HG03045 (cell line): ENCODE results near the gene TBC1D23.
"Not testable (repeated sequence)": the region's sequence is repeated elsewhere in the genome, so short reads cannot be mapped to it uniquely, and the experiment has no call there.

Experiments used
- ATAC-seq: cut with Tn5 transposase; IDR thresholded peaks from one replicate; pipeline ENCODE4 v1.9.1; 2021; ENCODE audit warnings: mild to moderate bottlenecking, moderate library complexity; ENCODE audit not compliant: unreplicated experiment

The TBC1D23 gene

DNA sequence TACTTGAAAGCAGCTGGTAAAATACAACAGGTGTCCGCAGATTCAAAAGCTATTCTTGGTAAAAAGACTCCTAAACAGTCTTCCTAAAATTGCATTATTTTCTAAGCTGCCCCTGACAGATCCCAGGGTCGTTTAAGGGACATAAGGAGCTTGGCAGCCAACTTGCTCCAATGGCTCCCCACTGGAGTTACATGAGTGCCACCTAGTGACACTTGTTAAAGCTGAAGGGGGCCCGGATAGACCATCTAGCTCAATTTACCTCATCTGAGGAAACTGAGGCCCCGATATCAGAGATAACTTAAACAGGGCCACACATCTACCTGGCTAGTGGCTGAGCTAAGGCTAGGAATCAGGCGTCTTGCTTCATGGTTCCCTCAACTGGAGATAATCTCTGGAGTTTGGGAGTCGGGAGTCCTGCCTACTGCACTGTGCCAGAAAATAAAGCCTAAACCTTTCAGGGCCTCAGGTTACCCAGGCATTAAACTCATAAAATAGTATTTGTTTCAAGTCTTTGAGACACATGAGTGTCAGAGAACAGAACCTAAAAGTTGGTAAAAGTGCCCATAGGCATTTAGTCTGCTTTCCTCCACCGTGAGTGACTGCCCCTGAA is 6.5 kb upstream of the TBC1D23 start:
- peak; percentile 77 for ATAC-seq

DNA sequence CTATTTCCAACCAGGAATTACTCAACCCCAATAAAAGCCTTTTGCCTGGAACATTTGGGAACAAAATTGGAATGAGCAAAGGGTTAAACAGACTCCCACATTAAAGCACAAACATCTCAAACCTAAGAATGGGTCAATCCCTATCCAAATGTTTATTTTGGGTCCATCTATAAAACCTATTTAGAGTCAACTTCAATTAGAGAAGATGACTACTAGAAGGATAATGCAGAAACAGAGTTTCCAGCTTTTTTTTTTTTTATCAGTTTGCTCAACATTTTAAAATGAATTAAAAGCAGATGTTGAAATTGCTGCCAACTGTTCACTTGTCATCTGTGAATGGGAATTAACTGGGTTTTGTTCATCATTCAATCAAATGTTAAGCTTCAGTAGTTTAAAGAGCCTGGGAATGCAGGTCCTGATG is 4.1 kb upstream of the TBC1D23 start:
- ATAC-seq: no peak

DNA sequence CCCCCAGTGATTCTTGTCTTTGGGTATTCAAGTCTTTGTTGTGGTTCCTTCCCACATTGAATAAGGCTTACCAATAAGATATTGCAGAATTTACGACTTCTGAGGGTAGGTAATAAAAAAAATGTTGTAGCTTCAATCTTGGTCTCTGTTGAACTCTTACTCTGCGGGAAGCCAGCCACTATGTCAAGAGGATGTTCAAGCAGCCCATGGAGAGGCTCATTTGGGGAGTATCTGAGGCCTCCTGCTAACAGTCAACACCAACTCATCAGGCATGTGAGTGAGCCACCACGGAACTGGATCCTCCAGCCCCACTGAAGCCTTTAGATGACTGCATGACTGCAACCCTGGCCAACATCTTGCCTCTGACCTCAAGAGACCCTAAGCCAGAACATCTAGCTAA is 3.2 kb upstream of the TBC1D23 start:
- no peak for ATAC-seq

DNA sequence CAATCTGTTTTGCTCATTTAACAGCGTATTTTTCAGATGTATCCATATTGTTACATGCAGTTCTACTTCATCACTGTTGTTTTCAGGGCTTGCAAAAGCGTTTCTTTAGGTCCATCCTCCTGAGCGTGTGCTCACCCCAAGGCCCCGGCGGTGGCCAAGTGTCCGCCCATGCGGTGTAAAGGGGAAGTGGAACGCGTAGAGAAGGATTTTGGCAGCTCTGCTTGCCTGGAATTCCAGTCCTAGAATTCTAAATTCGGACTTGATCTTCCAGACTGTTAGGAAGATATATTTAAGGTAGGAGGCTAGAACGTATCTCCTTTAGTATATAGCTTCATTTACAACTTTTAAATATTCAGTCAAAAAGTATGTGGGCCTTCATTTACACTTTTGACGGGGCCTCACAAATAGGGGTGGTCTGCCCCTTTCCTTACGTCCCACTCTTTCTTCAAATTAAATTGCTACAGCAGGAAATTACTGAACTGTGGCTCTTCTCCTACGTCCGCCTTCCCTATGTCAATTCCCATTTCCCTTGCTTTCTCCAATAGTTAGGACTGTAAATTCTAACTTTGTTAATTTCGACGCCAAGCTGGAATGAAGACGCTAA is 609 bp upstream of the TBC1D23 start:
- ATAC-seq: no peak

DNA sequence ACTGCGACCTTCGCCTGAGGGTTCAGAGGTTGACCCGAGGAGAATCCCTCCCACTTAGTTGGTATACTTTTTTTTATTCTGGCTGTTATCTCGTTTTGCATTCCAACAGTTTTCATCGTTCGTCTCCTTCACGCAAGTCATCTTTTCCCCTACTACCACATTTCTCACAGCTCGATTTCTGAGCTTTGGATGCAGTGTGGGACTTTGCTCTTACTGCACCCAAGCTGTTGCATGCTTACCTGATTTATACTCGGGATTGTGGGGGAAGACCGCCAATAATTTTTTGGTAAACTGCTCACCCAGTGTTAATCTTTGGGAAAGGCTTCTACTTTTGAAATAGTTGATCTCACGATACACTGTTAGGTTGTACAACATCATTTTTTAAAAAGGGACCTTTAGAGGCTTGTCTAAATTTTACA is 702 bp downstream of the TBC1D23 start:
- no peak for ATAC-seq

DNA sequence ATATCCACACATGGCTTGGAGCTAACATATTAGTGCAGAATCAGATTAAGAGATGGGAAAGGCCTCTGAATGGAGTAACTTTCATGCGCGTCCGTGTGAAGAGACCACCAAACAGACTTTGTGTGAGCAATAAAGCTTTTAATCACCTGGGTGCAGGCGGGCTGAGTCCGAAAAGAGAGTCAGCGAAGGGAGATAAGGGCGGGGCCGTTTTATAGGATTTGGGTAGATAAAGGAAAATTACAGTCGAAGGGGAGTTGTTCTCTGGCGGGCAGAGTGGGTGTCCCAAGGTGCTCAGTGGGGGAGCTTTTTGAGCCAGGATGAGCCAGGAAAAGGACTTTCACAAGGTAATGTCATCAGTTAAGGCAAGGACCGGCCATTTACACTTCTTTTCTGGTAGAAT is 2.1 kb downstream of the TBC1D23 start:
- ATAC-seq: not testable (repeated sequence)

DNA sequence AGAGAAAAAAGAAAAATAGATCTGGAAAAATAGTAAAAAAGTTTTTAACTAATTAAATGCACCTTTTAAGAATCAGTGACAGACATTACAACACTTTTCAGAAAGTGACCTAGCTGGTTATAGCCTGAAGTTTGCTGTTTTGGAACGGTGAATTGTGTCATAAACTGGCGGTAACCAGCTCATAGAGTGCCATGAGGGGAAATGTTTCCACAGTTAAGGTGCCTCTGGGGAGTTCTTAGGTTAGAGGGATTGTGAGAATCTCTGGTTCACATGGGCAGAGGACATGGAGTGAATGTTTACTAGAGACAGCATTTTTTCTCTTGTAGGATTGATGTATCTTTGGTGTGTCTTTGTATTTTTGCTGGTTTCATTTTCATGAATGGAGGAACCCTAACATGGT is 2.8 kb downstream of the TBC1D23 start:
- ATAC-seq: no peak

DNA sequence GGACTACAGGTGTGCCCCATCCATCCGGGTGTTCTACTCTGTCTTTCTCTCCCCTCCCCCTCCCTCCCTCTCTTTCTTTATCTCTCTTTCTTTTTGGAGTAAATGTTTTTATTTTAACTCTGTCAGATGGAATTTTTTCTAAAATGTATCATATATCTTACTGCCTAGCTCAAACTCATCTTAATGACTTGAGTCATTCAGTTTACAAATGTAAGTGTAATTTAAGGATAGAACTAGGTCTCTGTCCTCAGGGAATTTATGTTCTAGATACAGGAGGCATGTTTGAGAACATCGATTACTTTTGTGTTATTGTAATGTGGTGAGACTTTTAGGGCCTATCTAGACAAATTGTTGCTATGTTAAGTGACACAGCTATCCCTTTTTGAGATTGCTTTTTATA is 3.5 kb downstream of the TBC1D23 start:
- no peak for ATAC-seq

DNA sequence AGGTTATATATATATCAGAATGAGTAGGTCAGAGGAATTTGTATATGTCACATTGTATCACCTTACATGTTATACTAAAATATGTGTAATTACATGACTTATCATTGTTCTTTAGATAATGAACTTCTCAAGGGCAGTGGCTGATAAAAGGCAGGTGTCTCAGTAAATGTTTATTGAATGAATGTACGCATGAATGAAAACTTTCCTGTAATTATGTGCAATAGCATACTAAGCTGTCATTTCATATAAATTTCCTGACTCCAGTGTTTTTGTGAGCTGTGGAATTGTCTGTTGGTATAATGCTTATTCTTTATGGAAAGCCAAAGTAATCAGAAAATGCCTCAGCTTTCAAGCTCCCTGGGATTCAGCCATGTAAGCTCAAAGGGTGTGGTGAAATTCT is 4.2 kb downstream of the TBC1D23 start:
- ATAC-seq: no peak

DNA sequence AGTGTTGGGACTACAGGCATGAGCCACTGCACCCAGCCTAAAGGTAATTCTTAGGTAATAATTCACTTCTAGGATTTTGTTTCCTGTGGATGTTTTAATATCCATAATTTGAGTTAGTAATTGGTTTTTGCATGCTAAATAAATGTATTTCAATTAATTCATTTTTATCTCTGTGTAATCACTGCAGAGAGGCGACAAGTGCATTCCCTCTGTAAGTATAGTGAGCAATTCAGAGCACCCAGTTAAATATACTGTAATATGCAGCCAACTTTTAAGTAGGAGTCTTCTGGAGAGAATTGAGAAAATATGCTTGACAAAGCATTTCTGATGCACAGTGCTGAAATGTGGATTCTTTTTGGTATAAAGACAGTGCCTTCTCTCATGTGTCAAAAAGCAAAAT is 5.7 kb downstream of the TBC1D23 start:
- no peak for ATAC-seq

DNA sequence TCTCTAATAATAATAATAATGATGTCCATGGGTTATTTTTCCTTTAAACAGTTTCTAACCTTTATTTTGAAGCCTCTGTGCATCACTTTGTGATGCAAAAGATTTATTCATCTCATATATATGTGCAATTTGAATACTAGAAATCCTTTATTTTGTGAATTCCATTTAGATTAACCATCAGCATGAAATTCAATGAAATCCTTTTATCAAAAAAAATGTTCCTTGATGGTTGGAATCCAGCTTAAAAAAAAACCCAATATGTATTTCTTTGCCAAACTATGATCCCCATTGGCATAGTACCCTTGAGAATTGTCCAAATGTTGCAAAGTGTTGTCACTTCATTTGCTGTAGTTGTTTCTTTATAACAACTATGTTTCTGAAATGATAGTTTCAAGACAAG is 7.4 kb downstream of the TBC1D23 start:
- ATAC-seq: no peak

DNA sequence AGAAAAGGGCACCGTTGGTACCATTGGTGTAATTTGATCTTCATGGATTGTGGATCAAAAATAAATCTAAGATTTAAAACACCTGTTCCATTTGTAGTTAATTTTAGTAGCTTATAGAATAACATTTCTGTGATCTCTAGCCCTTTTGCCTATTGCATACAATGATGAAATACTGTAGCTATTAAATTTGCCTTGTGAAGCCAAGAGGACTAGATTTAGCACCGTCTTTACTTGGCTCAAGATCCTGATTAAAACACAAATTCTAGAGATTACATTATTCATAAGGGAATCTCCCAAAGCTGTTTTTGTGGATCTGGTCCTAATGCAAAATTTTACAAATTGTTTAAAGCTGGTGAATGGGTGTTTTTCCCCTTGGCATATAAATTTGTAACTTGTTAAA is 8.2 kb downstream of the TBC1D23 start:
- ATAC-seq: no peak

DNA sequence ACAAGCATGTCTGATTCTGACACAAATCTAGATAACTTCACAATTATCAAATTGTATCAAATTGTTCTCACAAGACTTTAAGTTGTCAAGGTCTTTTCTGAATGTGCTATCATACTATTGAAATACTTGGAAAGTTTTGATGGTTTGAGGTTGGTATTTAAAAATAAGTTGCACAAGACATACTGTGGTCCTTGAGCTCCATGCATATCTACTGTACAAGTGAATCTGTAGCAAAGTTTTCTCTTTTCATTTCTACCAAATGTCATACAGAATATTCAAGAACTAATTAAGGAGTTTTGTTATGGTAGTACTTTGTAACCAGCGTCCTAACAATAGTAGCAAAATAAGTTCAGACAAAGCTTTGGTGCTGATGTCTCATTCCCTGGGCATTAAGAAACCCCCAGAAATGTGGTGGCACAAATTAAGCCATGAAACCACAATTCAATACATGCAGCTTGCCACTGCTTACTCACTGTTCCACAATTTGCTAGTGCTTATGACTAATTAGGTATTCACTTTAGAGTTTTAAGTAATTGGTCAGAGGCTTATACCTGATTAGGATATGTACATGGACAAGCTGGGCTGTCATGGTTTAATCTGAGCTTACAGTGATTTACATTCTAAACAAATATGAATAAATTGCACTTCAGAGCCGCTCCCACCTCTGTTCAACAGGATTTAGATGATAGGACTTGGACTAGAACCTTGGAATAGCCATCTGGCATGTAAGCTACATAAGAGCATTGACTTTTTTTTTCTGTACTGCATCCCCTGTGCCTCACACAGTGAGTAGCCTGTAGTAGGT is 8.8 kb downstream of the TBC1D23 start:
- ATAC-seq: no peak

DNA sequence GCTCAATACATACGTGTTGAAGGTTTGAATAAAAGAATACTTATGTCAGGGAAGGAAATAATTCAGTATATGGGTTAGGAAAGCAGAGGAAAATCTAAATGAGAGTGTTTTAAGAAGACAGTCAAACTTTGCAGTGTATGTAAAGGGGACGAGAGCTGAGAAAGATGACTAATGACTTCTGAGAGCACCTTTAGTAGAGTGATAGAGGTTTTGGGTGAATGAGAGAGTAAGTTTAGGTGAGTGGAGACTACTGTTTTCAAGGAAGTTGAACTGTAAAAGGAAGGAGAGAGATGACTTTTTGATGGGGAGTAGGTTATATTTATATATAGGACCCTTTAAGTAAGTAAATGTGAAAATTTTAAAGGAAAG is 9.4 kb downstream of the TBC1D23 start:
- ATAC-seq: no peak

DNA sequence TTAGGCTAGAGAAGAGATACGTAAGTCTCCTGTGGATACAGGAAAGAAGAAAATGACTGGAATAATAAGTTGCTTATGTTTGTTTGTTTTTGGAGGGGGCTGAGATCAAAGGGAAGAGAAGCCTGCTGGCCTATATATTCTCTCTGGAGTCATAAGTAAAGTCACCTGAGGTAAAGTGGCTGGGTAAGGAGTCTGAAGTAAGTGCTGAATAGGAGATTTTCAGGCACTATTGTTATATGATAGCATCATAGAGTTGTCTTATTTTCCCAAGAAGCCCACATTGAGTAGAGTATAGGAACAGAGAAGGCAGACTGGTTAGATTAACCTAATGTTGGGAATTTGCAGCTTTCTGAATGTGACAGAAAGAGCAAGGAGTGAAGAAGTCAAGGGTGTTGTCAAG is 10.7 kb downstream of the TBC1D23 start:
- ATAC-seq: no peak

DNA sequence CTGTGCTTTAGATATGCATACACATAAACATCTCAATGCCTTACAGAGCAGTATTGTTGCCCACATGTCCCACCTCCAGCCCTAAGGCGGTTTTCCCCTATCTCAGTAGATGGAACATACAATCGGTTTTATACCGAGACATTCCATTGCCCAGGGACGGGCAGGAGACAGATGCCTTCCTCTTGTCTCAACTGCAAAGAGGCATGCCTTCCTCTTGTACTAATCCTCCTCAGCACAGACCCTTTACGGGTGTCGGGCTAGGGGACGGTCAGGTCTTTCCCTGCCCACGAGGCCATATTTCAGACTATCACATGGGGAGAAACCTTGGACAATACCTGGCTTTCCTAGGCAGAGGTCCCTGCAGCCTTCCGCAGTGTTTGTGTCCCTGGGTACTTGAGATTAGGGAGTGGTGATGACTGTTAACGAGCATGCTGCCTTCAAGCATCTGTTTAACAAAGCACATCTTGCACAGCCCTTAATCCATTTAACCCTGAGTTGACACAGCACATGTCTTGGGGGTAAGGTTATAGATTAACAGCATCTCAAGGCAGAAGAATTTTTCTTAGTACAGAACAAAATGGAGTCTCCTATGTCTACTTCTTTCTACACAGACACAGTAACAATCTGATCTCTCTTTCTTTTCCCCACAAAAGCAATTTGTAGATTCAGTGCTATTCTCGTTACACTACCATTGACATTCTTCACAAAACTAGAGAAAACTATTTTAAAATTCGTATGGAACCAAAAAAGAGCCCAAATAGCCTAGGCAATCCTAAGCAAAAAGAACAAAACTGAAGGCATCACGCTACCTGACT is 12.2 kb downstream of the TBC1D23 start:
- not testable (repeated sequence) for ATAC-seq

DNA sequence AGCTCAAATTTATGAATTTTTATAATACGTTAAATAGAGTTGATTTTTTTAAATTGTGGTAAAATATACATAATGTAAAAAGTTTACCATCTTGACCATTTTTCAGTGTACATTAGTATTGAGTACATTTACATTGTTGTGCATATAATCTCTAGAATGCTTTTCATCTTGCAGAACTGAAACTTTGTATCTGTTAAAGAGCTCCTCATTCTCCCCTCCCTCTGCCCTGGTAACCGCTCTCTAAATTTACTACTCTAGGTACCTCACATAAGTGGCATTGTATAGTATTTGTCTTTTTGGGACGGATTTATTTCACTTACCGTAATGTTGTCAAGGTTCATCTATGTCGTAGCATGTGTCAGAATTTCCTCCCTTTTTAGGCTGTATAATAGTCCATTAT is 13.6 kb downstream of the TBC1D23 start:
- no peak for ATAC-seq

DNA sequence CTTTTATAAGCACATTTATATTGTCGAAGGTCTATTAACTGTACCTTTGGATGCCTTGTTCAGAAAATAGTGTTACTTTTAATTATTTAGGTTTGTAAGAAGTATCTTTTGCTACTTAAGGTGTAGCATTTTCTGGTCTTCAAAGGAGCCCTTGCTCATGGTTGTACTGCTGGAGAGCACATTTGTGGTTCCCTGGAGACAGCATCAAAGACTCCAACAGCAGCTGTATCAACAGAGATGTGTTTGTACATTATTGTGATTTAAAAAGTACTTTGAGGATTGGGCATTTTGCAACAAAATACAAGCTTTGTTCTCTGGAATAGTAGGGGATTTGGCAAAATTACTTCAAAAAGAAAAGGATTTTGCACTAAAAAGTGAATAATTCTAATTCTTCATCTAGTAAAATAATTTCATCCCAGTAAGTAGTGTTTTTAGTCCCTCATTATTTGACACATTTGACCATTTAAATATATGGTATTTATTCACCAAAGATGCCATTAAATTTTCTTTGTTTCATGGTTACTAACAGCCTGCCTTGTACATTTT is 16.5 kb downstream of the TBC1D23 start:
- no peak for ATAC-seq

DNA sequence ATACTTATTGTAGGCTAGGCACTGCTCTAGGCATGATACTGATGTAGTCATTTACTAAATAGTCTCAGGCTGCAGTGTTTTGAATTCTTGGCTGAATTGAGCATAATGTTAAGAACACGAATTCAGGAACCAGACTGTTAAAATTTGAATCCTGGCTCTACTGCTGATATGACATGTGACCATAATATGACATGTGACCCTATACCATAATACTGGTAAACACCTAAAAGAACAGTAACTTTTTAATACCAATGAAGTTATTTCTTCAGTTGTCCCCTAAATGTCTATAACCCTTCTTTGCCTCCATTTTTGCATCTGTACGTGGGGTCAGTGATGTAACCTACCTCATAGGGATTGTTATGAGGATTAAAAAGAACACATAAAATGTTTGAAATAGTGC is 18.1 kb downstream of the TBC1D23 start:
- no peak for ATAC-seq

DNA sequence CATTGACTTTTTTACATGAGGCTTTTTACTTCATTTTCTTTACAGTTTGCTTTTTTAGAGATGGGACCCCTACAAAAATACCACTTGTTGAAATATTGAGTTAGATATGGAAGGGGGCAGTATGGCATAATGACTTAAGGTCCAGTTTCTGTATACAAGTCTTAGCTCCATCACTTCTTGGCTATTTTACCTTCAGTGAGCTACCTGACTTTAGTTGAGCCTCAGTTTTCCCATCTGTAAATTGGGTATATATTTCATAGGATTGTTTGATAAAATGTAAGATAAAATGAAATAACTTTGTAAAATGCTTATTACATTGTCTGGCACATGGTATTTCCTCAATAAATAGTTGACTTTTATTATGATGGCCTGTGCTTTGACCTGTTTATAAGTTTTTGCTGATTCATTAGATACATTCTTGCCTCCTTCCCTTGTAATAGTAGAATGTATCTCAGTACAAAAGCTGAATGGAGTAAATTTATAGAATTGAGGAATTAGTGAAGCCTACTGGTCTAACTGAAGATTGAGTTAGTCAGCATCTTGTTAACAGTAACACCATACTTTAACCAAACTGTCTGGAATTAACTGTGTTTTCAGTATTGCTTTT is 27.6 kb downstream of the TBC1D23 start:
- ATAC-seq: no peak

DNA sequence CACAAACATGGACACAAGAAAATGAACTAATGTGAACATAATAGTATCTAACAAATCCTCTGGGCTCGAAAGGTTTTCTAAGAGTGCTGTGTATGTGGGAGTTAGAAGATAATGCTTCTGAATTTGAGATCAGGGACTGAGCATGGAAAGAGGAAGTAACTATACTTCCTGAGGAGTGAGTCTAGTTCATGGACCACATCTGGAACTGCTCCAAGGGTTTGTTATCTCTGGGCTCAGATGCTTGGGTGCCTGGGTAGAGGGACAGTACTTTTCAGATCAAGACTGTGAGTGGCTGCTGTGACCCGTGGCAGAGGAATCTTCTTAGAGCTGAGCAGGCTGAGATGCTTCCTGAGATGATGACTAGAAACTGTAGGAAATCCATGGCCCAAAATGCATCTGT is 28.5 kb downstream of the TBC1D23 start:
- ATAC-seq: no peak
